Ovary (tissue), 9 donors: ENCODE measurements around the gene TNFSF13. TPM values are rescaled to one million over a fixed set of nuclear protein-coding genes. Genes with fewer than 3 reads are reported as not detected.

Experiments
- DNase-seq, 5 donors: peaks; one replicate each; pipeline ENCODE4 v3.0.0-alpha.2; 2019 to 2020
- H3K27ac ChIP-seq, 2 donors: fragments of 200-600 bp; one replicate each; pipeline versions ENCODE4 v1.5.1 to v1.8.0; 2019 to 2022
- H3K27me3 ChIP-seq: fragments of 200-600 bp; one replicate; pipeline ENCODE4 v1.8.0; 2022
- H3K36me3 ChIP-seq: fragments of 200-600 bp; sonication (generic); one replicate; pipeline ENCODE4 v1.5.1; 2019
- H3K4me1 ChIP-seq: one replicate; pipeline ENCODE4 v1.8.1; 2013; ENCODE audit warnings: mild to moderate bottlenecking, moderate library complexity; ENCODE audit not compliant: insufficient read depth
- H3K4me3 ChIP-seq: fragments of 200-600 bp; sonication (generic); one replicate; pipeline ENCODE4 v1.5.1; 2017
- H3K9me3 ChIP-seq, 2 donors: fragments of 200-600 bp in 1 of 2; sonication (generic) in 1 of 2; one replicate each; pipeline versions ENCODE4 v1.5.1 to v1.8.1; 2013 to 2019; ENCODE audit warnings: mild to moderate bottlenecking in 1 of 2, moderate library complexity in 1 of 2
- EP300 ChIP-seq: sonication (generic); formaldehyde crosslinking; IDR thresholded peaks from one replicate; pipeline ENCODE4 v1.6.1; 2017; ENCODE audit warnings: antibody characterized with exemption
- POLR2A ChIP-seq: fragments of 450-650 bp; IDR thresholded peaks from one replicate; pipeline ENCODE4 v1.6.1; 2017; ENCODE audit warnings: antibody characterized with exemption, mild to moderate bottlenecking, moderate library complexity
- whole genome bisulfite sequencing, 3 donors: extraction: QIAGEN DNeasy Blood & Tissue Kit in 1 of 3; methylation state at CpG; one replicate each; pipeline versions ENCODE4 v1.1.5 to v1.1.7; 2013 to 2017; 5-methylcytosine and 5-hydroxymethylcytosine counted together
- intact Hi-C, 4 donors: fragments of 100-400 bp; cut with DNase I; formaldehyde crosslinking; loops; one replicate each; pipeline versions ENCODE4 v1.11.0 to v1.15.1; 2022 to 2023
- polyA plus RNA-seq, 2 donors: library from polyadenylated mRNA; stranded (reverse); fragments of 200-250 nt in 1 of 2; fragments of 350-450 nt in 1 of 2; fragmentation: Illumina TruSeq in 1 of 2; extraction: RNeasy Lipid Tissue Mini Kit (QIAGEN cat#74804) in 1 of 2; gene quantifications; one replicate each; pipeline ENCODE4 v1.2.3, GENCODE V29; 2013 to 2014
- total RNA-seq, 7 donors: library from RNA; depleted of rRNA in 2 of 7; stranded (reverse); fragments of >200 nt in 2 of 7; fragmentation: NEBNext Ultra II Directional in 3 of 7; extraction: Animal tissue kit (Norgen Biotek cat#: 25700) in 3 of 7; gene quantifications; one replicate each; pipeline versions ENCODE4 v1.1.0 to v1.2.4, GENCODE V29; 2016 to 2023
- TF ChIP-seq, protein P1 (sequence below), 3 donors: fragments of 450-650 bp in 2 of 3; fragments of 200-600 bp in 1 of 3; IDR thresholded peaks; one replicate each; pipeline versions ENCODE4 v1.5.1 to v1.8.0; 2016 to 2022; ENCODE audit warnings: antibody characterized with exemption in 3 of 3, mild to moderate bottlenecking in 1 of 3
- donor health status: DM: no; HTN: no; CAD: no; lungs with moderate emphysema.
- donor health status: DM: no; HTN: no; CAD: no.
- donor health status: Bipolar disorder and iron deficiency.
- donor health status: DM: yes; HTN: yes; CAD: no.
- donor health status: DM: no; HTN: no; CAD: no.
- donor health status: DM: yes; HTN: yes; CAD: no.

The TNFSF13 gene
- total and polyA plus RNA-seq, 9 donors: 10.4 to 38.8 (median 21.7) TPM

- 67 to 70% (median 67%) methylated on average over 11 of the region's 11 CpGs for WGBS, 3 donors
- Histone ChIP-seq H3K27ac (no peak overlapping the region), H3K4me3 (no peak overlapping the region), H3K27me3 (no peaks in the 10 kb centered on the region), H3K36me3 (no peaks in the 10 kb centered on the region), H3K4me1 (peaks cover 2% of the 10 kb centered on the region), H3K9me3 (no peaks in the 10 kb centered on the region)
- no peak for DNase-seq
- intact Hi-C loops: no loop called here
- TF ChIP-seq POLR2A (no peak), EP300 (no peak)
- TF ChIP-seq, protein P1, sequence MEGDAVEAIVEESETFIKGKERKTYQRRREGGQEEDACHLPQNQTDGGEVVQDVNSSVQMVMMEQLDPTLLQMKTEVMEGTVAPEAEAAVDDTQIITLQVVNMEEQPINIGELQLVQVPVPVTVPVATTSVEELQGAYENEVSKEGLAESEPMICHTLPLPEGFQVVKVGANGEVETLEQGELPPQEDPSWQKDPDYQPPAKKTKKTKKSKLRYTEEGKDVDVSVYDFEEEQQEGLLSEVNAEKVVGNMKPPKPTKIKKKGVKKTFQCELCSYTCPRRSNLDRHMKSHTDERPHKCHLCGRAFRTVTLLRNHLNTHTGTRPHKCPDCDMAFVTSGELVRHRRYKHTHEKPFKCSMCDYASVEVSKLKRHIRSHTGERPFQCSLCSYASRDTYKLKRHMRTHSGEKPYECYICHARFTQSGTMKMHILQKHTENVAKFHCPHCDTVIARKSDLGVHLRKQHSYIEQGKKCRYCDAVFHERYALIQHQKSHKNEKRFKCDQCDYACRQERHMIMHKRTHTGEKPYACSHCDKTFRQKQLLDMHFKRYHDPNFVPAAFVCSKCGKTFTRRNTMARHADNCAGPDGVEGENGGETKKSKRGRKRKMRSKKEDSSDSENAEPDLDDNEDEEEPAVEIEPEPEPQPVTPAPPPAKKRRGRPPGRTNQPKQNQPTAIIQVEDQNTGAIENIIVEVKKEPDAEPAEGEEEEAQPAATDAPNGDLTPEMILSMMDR (IDR thresholded peaks at IDR 0.05): no peak
Observed at GRCh38 chr17:7538891-7539545, 19.5 kb upstream of the TNFSF13 start.

GRCh38 chr17:7541074-7541621 is 17.4 kb upstream of the TNFSF13 start:
- Histone ChIP-seq H3K27ac (no peak overlapping the region), H3K4me3 (no peak overlapping the region), H3K27me3 (no peaks in the 10 kb centered on the region), H3K9me3 (no peaks in the 10 kb centered on the region), H3K36me3 (no peaks in the 10 kb centered on the region), H3K4me1 (peaks cover 8% of the 10 kb centered on the region)
- intact Hi-C loops: no loop called here
- no peak for DNase-seq
- 83 to 89% (median 86%) methylated on average over 9 of the region's 9 CpGs for WGBS, 3 donors
- TF ChIP-seq POLR2A (no peak), EP300 (no peak)
- TF ChIP-seq, protein P1 (IDR thresholded peaks at IDR 0.05): no peak

DNA sequence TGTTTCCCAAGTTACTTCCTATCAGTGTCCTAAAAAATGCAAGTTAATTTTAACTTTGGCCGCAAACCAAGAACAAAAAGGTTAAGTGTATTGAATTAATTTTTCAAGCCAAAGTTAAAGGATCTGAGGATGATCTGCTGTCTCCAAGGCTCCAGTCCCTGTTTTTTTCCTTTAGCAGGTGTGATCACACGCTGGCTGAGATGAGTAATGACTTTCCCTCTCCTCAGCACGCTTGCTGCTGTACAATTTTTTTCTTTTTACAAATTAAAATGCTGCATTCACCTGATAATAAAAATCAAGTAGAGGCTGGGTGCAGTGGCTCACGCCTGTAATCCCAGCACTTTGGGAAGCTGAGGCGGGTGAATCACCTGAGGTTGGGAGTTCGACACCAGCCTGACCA is 13.6 kb upstream of the TNFSF13 start:
- intact Hi-C loops: no loop called here
- Histone ChIP-seq H3K9me3 (no peaks in the 10 kb centered on the region), H3K4me1 (peaks cover 13% of the 10 kb centered on the region), H3K4me3 (no peak overlapping the region), H3K36me3 (no peaks in the 10 kb centered on the region), H3K27me3 (no peaks in the 10 kb centered on the region), H3K27ac (no peak overlapping the region)
- WGBS, 3 donors: 32 to 46% (median 43%) methylated on average over 6 of the region's 6 CpGs
- no peak for DNase-seq
- no peak for TF ChIP-seq EP300
- TF ChIP-seq POLR2A: no peak
- TF ChIP-seq, protein P1 (IDR thresholded peaks at IDR 0.05): no peak

DNA sequence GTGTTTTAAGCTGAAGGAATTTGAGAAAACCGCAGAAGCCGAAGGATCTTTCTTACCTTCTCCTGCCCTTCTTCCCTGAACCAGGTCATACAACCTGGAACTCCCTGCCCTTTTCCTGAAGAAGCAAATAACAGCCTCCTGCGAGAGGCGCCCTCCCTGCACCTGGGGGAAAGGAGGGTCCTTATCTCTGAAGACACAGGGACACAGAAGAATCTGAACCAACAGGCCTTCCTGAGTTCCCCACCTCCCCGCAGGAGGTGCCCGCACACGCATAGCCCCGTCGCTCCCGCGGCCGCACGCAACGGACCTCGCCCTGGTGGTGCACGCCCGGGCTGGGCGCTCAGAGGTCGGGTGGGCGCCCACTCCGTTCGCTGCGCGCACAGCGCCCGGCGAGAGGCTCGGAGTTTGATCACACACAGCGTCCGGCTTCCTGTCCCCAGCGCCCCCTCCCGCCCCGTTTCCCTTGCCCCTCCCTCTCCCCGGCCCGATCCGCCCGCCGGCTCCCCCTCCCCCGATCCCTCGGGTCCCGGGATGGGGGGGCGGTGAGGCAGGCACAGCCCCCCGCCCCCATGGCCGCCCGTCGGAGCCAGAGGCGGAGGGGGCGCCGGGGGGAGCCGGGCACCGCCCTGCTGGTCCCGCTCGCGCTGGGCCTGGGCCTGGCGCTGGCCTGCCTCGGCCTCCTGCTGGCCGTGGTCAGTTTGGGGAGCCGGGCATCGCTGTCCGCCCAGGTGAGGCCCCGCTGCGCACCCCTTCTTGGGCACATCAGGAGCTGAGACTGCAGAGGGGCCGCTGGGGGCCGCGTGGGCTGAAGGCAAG is 9.8 kb upstream of the TNFSF13 start, which contains the start of gene TNFSF12:
Gene TNFSF12 (plus strand): TSS at position 474 of the 816 bp plus-strand sequence. CDS start 96 bp downstream, at position 570.
- intact Hi-C loops: no loop called here
- no peak for TF ChIP-seq EP300
- TF ChIP-seq, protein P1 (IDR thresholded peaks at IDR 0.05): peak in 1 of 3 donors; percentile 48
- TF ChIP-seq POLR2A: no peak
- H3K4me3 ChIP-seq: peak within 1 kb of the TSS; percentile 80
- peak; percentile 67 to 78 (median 73) for DNase-seq
- H3K36me3 ChIP-seq: no peaks in the 10 kb centered on the region
- H3K27ac ChIP-seq: peak within 1 kb of the TSS; percentile 74 to 90
- H3K27me3 ChIP-seq: no peaks in the 10 kb centered on the region
- no peaks in the 10 kb centered on the region for H3K9me3 ChIP-seq
- 1% methylated on average over 32 to 65 of the region's 65 CpGs for WGBS, 3 donors
- peaks cover 12% of the 10 kb centered on the region for H3K4me1 ChIP-seq
